HCT116 (cell line): ENCODE measurements around the gene KLRD1. TPM values are rescaled to one million over a fixed set of nuclear protein-coding genes. Genes with fewer than 3 reads are reported as not detected.
"Not testable (repeated sequence)": the region's sequence is repeated elsewhere in the genome, so short reads cannot be mapped to it uniquely, and the experiment has no call there.

ENCODE experiments used
- ATAC-seq: fragments of 200-7000 bp; cut with Tn5 transposase; 2 replicates; pipeline ENCODE4 v1.9.1; 2020; ENCODE audit warnings: mild to moderate bottlenecking, moderate library complexity
- BruUV-seq: library from RNA; stranded (reverse); fragments of 400-500 nt; replicated peaks from 2 replicates; lab custom pipeline; 2021; lab: Mats Ljungman, UMichigan
- CTCF ChIA-PET: fragments of 300-600 bp; sonication (Branson Sonifier 250); formaldehyde crosslinking; loops from one replicate; lab custom pipeline; 2021; ENCODE audit warnings: antibody characterized with exemption; lab: Charles Lee
- POLR2A ChIA-PET: fragments of 300-600, 350-600 bp; sonication (Branson Sonifier 250); formaldehyde crosslinking; loops from one replicate; lab custom pipeline; 2021; ENCODE audit warnings: antibody characterized with exemption; lab: Charles Lee
- RAD21 ChIA-PET, 2 experiments: fragments of 300-600 bp; sonication (Branson Sonifier 250); formaldehyde crosslinking; loops; one replicate each; lab custom pipeline; 2023; ENCODE audit warnings: low total read pairs in 2 of 2; ENCODE audit not compliant: uncharacterized antibody in 2 of 2, unreplicated experiment in 2 of 2, low non-redundant PET in 1 of 2; lab: Charles Lee
- DNase-seq: peaks from one replicate; pipeline ENCODE4 v3.0.0-alpha.2; 2010; ENCODE audit warnings: low read depth, low spot score
- H2AFZ ChIP-seq: fragments of 200-600 bp; shearing (Covaris generic), sonication (generic); 2 replicates; pipeline ENCODE4 v1.6.1; 2017; ENCODE audit warnings: low read depth, mixed run types, mixed read lengths, antibody characterized with exemption, low read length; ENCODE audit not compliant: poor library complexity, severe bottlenecking
- H3K27ac ChIP-seq: 2 replicates; pipeline ENCODE4 v1.5.1; 2012; ENCODE audit warnings: low read depth, low read length
- H3K27me3 ChIP-seq: fragments of 200-600 bp; sonication (generic); 2 replicates; pipeline ENCODE4 v1.6.1; 2016; ENCODE audit warnings: mixed run types, low read length, mixed read lengths; ENCODE audit not compliant: insufficient read depth
- H3K36me3 ChIP-seq, 2 experiments: fragments of 200-500 bp in 1 of 2; fragments of 200-600 bp in 1 of 2; sonication (Bioruptor generic) in 1 of 2; sonication (generic) in 1 of 2; 2 replicates each; pipeline versions ENCODE4 v1.5.1 to v1.6.1; 2014 to 2016; ENCODE audit warnings: low read length in 2 of 2, inconsistent platforms in 1 of 2, mixed read lengths in 1 of 2, mixed run types in 1 of 2; ENCODE audit not compliant: insufficient read depth in 2 of 2, control insufficient read depth in 1 of 2
- H3K4me1 ChIP-seq, 2 experiments: fragments of 200-600 bp in 1 of 2; sonication (generic) in 1 of 2; 2 replicates each; pipeline versions ENCODE4 v1.5.1 to v1.6.1; 2012 to 2017; ENCODE audit warnings: low read length in 2 of 2, inconsistent platforms in 1 of 2, mild to moderate bottlenecking in 1 of 2, mixed read lengths in 1 of 2, mixed run types in 1 of 2, moderate library complexity in 1 of 2; ENCODE audit not compliant: insufficient read depth in 2 of 2, control insufficient read depth in 1 of 2
- H3K4me2 ChIP-seq: fragments of 200-600 bp; sonication (generic); 2 replicates; pipeline ENCODE4 v1.6.1; 2017; ENCODE audit warnings: mixed run types, low read length, mixed read lengths
- H3K4me3 ChIP-seq, 2 experiments: fragments of 200-600 bp in 1 of 2; sonication (generic) in 1 of 2; replicated peaks in 1 of 2; 2 replicates each; pipeline ENCODE4 v1.5.1; 2011 to 2016; ENCODE audit warnings: low read length in 2 of 2, control low read depth in 1 of 2, low read depth in 1 of 2, mild to moderate bottlenecking in 1 of 2, mixed read lengths in 1 of 2, mixed run types in 1 of 2
- H3K79me2 ChIP-seq: fragments of 200-600 bp; sonication (generic); 2 replicates; pipeline ENCODE4 v1.6.1; 2017; ENCODE audit warnings: mild to moderate bottlenecking, mixed run types, low read length, moderate library complexity, mixed read lengths; ENCODE audit not compliant: insufficient read depth
- H3K9ac ChIP-seq: fragments of 200-600 bp; sonication (generic); 2 replicates; pipeline ENCODE4 v1.6.1; 2016; ENCODE audit warnings: low read length, mixed read lengths
- H3K9me2 ChIP-seq: fragments of 200-600 bp; sonication (generic), shearing (Covaris generic); 2 replicates; pipeline ENCODE4 v1.6.1; 2017; ENCODE audit warnings: mixed run types, mild to moderate bottlenecking, moderate library complexity; ENCODE audit not compliant: insufficient read depth
- H3K9me3 ChIP-seq, 2 experiments: fragments of 200-500 bp in 1 of 2; fragments of 200-600 bp in 1 of 2; sonication (Bioruptor generic) in 1 of 2; sonication (generic) in 1 of 2; 2 replicates each; pipeline ENCODE4 v1.6.1; 2014 to 2017; ENCODE audit warnings: low read length in 2 of 2, mixed read lengths in 2 of 2, inconsistent platforms in 1 of 2, low read depth in 1 of 2, mild to moderate bottlenecking in 1 of 2, mixed run types in 1 of 2, moderate library complexity in 1 of 2; ENCODE audit not compliant: control insufficient read depth in 1 of 2, insufficient read depth in 1 of 2
- H4K20me1 ChIP-seq: fragments of 200-600 bp; sonication (generic), shearing (Covaris generic); 2 replicates; pipeline ENCODE4 v1.6.1; 2017; ENCODE audit warnings: mixed run types, mild to moderate bottlenecking, moderate library complexity; ENCODE audit not compliant: insufficient read depth
- ATF3 ChIP-seq: IDR thresholded peaks from 2 replicates; pipeline ENCODE4 v1.6.1; 2012
- CBX3 ChIP-seq: IDR thresholded peaks from 2 replicates; pipeline ENCODE4 v1.6.1; 2012; ENCODE audit warnings: low read depth
- CEBPB ChIP-seq: IDR thresholded peaks from 2 replicates; pipeline ENCODE4 v1.6.1; 2012; ENCODE audit warnings: low read depth
- CTCF ChIP-seq, 3 experiments: fragments of 200-600 bp in 1 of 3; sonication (generic) in 1 of 3; IDR thresholded peaks in 2 of 3; conservative IDR thresholded peaks in 1 of 3; 2 replicates each; pipeline ENCODE4 v1.5.1; 2012 to 2017; ENCODE audit warnings: low read depth in 2 of 3, low read length in 2 of 3, antibody characterized with exemption in 1 of 3, borderline replicate concordance in 1 of 3, control low read depth in 1 of 3, mild to moderate bottlenecking in 1 of 3, mixed read lengths in 1 of 3, mixed run types in 1 of 3, moderate library complexity in 1 of 3; ENCODE audit not compliant: insufficient read depth in 1 of 3
- EGR1 ChIP-seq: IDR thresholded peaks from 2 replicates; pipeline ENCODE4 v1.6.1; 2012; ENCODE audit warnings: low read depth
- ELF1 ChIP-seq: IDR thresholded peaks from 2 replicates; pipeline ENCODE4 v1.6.1; 2012; ENCODE audit warnings: low read depth, borderline replicate concordance
- FOSL1 ChIP-seq: IDR thresholded peaks from 2 replicates; pipeline ENCODE4 v1.6.1; 2012; ENCODE audit warnings: low read depth
- MAX ChIP-seq: IDR thresholded peaks from 2 replicates; pipeline ENCODE4 v1.6.1; 2012
- POLR2A ChIP-seq: IDR thresholded peaks from 2 replicates; pipeline ENCODE4 v1.7.0; 2011; ENCODE audit warnings: borderline replicate concordance; ENCODE audit not compliant: insufficient read depth, insufficient read length; ENCODE audit errors: extremely low read depth
- POLR2AphosphoS5 ChIP-seq: IDR thresholded peaks from 2 replicates; pipeline ENCODE4 v1.6.1; 2011; ENCODE audit warnings: mild to moderate bottlenecking, low read depth, low read length, moderate library complexity
- RAD21 ChIP-seq: IDR thresholded peaks from 2 replicates; pipeline ENCODE4 v1.6.1; 2012; ENCODE audit warnings: low read depth, mild to moderate bottlenecking
- SIN3A ChIP-seq: IDR thresholded peaks from 2 replicates; pipeline ENCODE4 v1.6.1; 2012; ENCODE audit warnings: low read depth
- SP1 ChIP-seq: IDR thresholded peaks from 2 replicates; pipeline ENCODE4 v1.6.1; 2012; ENCODE audit warnings: low read depth
- TCF7L2 ChIP-seq: IDR thresholded peaks from 2 replicates; pipeline ENCODE4 v1.7.0; 2011; ENCODE audit warnings: borderline replicate concordance, inconsistent platforms; ENCODE audit not compliant: insufficient read depth, insufficient read length; ENCODE audit errors: extremely low read depth
- YY1 ChIP-seq: IDR thresholded peaks from 2 replicates; pipeline ENCODE4 v1.6.1; 2011; ENCODE audit warnings: low read length, low read depth, moderate library complexity, mild to moderate bottlenecking; ENCODE audit not compliant: insufficient replicate concordance; ENCODE audit errors: extremely low read depth
- ZNF274 ChIP-seq: fragments of 200-500 bp; sonication (Bioruptor generic); IDR thresholded peaks from 2 replicates; pipeline ENCODE4 v1.6.1; 2014; ENCODE audit warnings: mild to moderate bottlenecking, low read depth, low read length, inconsistent platforms
- intact Hi-C: fragments of 100-400 bp; cut with micrococcal nuclease; formaldehyde crosslinking; loops from 2 replicates; pipeline ENCODE4 v1.10.0; 2022
- total RNA-seq: library from RNA; stranded (reverse); gene quantifications from one replicate; pipeline ENCODE4 v1.2.1, GENCODE V29; 2021; ENCODE audit not compliant: unreplicated experiment

The KLRD1 gene
- total RNA-seq, 1 experiment from 2014 or later = 0.27 TPM

- no peaks in the 10 kb centered on the region for H3K9me2 ChIP-seq
- peak overlapping the region; percentile 90; the same call in 1 of the 2 replicates for H3K4me2 ChIP-seq
- no peaks in the 10 kb centered on the region for H3K36me3 ChIP-seq
- CTCF ChIA-PET = interaction anchor here (0.8 to 3.1 kb wide), 9 partner anchors 26 to 404 kb away, joined by 3 to 29 read pairs (median 4); no protein-coding TSS in a partner anchor
- RAD21 ChIA-PET = interaction anchor here in 1 of 2 experiments (0.5 to 1.2 kb wide), 2 partner anchors 142 to 195 kb away, joined by 4 to 7 read pairs; no protein-coding TSS in a partner anchor
- H3K4me3 ChIP-seq = no peak overlapping the region
- TF ChIP-seq ATF3 = no peak
- TF ChIP-seq SIN3A = no peak
- TF ChIP-seq FOSL1 = no peak
- TF ChIP-seq CBX3 = no peak
- TF ChIP-seq SP1 = peak; percentile 30; the same call in 1 of the 2 replicates
- TF ChIP-seq ELF1 = 0 out of 2 replicates have a peak, but pooled peaks have one; percentile 14
- TF ChIP-seq ZNF274 = no peak
- TF ChIP-seq EGR1 = no peak
- peak; percentile 74 for TF ChIP-seq RAD21
- TF ChIP-seq CEBPB = no peak
- no peak for TF ChIP-seq POLR2A
- TF ChIP-seq CTCF (IDR thresholded peaks at IDR 0.05 in 2 of 3, conservative IDR thresholded peaks at IDR 0.05 in 1 of 3; ENCODE audit: borderline replicate concordance in 1 of 3, insufficient read depth in 1 of 3, low read depth in 2 of 3, low read length in 2 of 3) = peak; percentile 31 to 46 (median 38); a peak in 4 of 6 replicates
- no peak for TF ChIP-seq POLR2AphosphoS5
- TF ChIP-seq MAX = peak; percentile 39; the same call in 1 of the 2 replicates
- TF ChIP-seq TCF7L2 = no peak
- TF ChIP-seq YY1 = no peak
- H3K79me2 ChIP-seq = no peaks in the 10 kb centered on the region
- no TSS peak for BruUV-seq
- H4K20me1 ChIP-seq = no peaks in the 10 kb centered on the region
- H3K27ac ChIP-seq = peak overlapping the region; percentile 89
- peaks cover 25 to 48% of the 10 kb centered on the region in 2 experiments; a peak in 3 of 4 replicates for H3K4me1 ChIP-seq
- intact Hi-C loops = no loop called here
- H3K9ac ChIP-seq = no peak overlapping the region
- H3K27me3 ChIP-seq = no peaks in the 10 kb centered on the region
- DNase-seq = no peak
- peaks cover 0 to 7% of the 10 kb centered on the region in 2 experiments; a peak in 2 of 4 replicates for H3K9me3 ChIP-seq
- H2AFZ ChIP-seq = peak overlapping the region; percentile 67
- POLR2A ChIA-PET = no interaction called here
- ATAC-seq = no peak
These were observed 59.2 kb downstream of the KLRD1 start for GRCh38 chr12:10366875-10367274.

- H3K36me3 ChIP-seq, H3K79me2 ChIP-seq, H3K27ac ChIP-seq, H3K27me3 ChIP-seq, H2AFZ ChIP-seq, H3K4me2 ChIP-seq, intact Hi-C loops, H4K20me1 ChIP-seq, DNase-seq, ATAC-seq, H3K9me3 ChIP-seq, H3K9me2 ChIP-seq, H3K4me3 ChIP-seq, H3K9ac ChIP-seq, POLR2A ChIA-PET, BruUV-seq: not testable (repeated sequence)
- ChIA-PET CTCF (interaction anchor here (0.8 to 3.1 kb wide), 6 partner anchors 25 to 404 kb away, joined by 3 to 29 read pairs (median 8); no protein-coding TSS in a partner anchor), RAD21 (interaction anchor here in 1 of 2 experiments (1.2 kb wide), 1 partner anchor 194 kb away, joined by 4 read pairs; no protein-coding TSS in a partner anchor)
- H3K4me1 ChIP-seq = peaks cover 29 to 48% of the 10 kb centered on the region in 2 experiments; a peak in 3 of 4 replicates
These were observed 60.0 kb downstream of the KLRD1 start for GRCh38 chr12:10367714-10368113.
